ENCODE data around the gene SH3GL3.

SH3GL3 gene

GRCh38 chr15:83613714-83614113 is 166.6 kb downstream of the SH3GL3 start:
- DNase-seq (ENCODE audit: low read depth), result no peak

- no peak for DNase-seq (ENCODE audit: low read depth)
Observed at GRCh38 chr15:83616840-83617239, 169.7 kb downstream of the SH3GL3 start.

- DNase-seq (ENCODE audit: low read depth), result no peak
Observed at GRCh38 chr15:83626171-83626802, 179.1 kb downstream of the SH3GL3 start.

DNA sequence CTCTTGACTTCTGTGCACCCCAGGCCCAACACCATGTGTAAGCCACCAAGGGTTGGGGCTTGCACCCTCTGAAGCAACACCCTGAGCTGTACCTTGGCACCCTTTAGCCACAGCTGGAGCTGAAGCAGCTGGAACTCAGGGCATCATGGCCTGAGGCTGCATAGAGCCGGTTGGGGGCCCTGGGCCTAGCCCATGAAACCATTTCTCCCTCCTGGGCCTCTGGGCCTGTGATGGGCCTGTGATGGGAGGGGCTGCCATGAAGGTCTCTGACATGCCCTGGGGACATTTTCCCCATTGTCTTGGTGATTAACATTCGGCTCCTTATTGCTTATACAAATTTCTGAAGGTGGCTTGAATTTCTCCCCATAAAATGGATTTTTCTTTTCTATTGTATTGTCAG is 184.4 kb downstream of the SH3GL3 start:
- no peak for DNase-seq (ENCODE audit: low read depth)

- DNase-seq (ENCODE audit: low read depth), result no peak
Observed at GRCh38 chr15:83643201-83643600, 196.1 kb downstream of the SH3GL3 start.

DNA sequence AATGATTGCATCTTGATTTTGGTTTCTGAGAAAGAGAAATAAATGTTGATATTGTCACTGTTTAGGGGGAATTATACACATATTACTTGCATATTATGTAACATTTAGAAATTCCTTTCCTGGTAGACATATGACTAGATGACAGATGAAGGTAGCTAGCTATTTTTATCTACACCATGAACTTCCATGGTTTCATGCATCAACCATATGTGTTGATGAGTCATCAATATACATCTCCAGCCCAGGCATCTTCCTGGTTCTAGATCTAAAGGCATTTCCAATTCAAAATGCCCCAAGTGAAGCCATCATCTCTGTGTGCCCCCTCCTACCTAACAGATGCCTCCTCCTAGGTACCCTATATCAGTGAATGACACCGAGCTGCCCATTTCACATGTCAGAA is 197.3 kb downstream of the SH3GL3 start:
- DNase-seq (ENCODE audit: low read depth), result no peak

GRCh38 chr15:83650831-83651230 is 203.7 kb downstream of the SH3GL3 start:
- no peak for DNase-seq (ENCODE audit: low read depth)

GRCh38 chr15:83651541-83651940 is 204.4 kb downstream of the SH3GL3 start:
- no peak for DNase-seq (ENCODE audit: low read depth)

GRCh38 chr15:83652626-83653204 is 205.6 kb downstream of the SH3GL3 start:
- no peak for DNase-seq (ENCODE audit: low read depth)

GRCh38 chr15:83653288-83653638 is 206.1 kb downstream of the SH3GL3 start:
- DNase-seq (ENCODE audit: low read depth), result no peak

DNA sequence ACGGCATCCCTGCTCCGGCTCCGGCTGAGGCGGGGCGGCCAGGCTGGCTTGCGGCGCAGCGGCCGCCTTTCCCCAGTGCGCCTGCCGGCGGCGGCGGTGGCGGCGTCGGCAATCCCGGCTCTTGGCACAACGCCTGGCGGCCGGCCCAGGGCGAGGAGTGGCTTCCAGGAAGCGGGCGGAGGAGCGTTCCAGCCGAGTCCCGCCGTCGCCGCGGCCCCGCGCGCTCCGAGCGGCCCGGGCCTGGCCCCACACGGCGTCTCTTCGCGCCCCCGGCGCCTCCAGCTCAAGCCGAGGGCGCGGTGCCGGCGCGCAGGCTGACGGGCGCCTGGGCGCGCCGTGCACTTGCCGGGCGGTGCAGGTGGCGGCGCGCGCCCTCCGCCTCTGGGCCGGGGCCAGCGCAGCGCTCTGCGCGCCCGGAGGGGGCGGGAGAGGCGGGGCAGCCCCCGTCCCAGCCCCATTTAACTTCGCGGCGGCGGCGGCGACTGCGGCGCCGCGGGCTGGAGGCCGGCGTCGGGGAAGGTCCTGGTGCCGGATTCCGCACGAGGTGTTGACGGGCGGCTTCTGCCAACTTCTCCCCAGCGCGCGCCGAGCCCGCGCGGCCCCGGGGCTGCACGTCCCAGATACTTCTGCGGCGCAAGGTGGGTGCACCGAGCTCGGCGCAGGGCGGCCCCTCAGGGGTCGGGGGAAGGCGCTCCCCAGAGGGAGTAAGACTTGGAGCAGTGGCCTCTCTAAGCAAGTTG is 206.7 kb downstream of the SH3GL3 start, which contains the start of gene ADAMTSL3:
Gene ADAMTSL3, plus strand, starts transcription at position 485 of the 740 bp plus-strand sequence. CDS start 1,639 bp downstream, outside the sequence.
- DNase-seq (ENCODE audit: low read depth), result no peak

GRCh38 chr15:83654379-83655236 is 207.5 kb downstream of the SH3GL3 start:
- DNase-seq (ENCODE audit: low read depth), result no peak

GRCh38 chr15:83655237-83655616 is 208.1 kb downstream of the SH3GL3 start:
- DNase-seq (ENCODE audit: low read depth), result no peak

- DNase-seq (ENCODE audit: low read depth), result no peak
Observed at GRCh38 chr15:83656192-83656591, 209.1 kb downstream of the SH3GL3 start.

DNA sequence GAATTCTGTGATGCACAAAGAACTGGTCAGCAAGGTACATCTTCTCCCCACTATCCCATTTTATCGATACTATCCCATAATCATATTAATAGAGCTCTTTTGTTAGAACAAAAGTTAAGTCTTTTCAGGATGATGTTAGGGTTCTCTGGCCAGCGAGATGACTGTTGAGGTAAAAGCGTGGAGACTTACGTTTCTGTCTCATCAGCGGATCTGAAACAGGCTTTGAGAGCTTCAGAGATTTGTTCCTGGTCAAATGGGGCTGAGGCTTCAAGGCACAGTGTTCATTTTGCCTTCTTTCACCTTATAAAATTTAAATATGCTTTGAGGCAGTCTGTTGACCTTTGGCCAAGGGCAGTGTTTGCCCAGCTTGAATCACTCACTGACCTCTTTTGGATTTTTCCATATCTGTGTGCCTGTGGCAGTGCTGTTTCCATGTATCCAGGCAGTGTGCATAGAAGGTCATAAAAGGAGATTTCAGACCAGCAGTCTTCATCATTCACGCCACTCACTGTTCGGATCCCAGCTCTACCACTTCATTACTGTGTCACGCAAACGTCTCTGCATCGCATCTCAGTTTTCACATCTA is 209.9 kb downstream of the SH3GL3 start:
- no peak for DNase-seq (ENCODE audit: low read depth)

- no peak for DNase-seq (ENCODE audit: low read depth)
Observed at GRCh38 chr15:83657549-83657948, 210.4 kb downstream of the SH3GL3 start.

DNA sequence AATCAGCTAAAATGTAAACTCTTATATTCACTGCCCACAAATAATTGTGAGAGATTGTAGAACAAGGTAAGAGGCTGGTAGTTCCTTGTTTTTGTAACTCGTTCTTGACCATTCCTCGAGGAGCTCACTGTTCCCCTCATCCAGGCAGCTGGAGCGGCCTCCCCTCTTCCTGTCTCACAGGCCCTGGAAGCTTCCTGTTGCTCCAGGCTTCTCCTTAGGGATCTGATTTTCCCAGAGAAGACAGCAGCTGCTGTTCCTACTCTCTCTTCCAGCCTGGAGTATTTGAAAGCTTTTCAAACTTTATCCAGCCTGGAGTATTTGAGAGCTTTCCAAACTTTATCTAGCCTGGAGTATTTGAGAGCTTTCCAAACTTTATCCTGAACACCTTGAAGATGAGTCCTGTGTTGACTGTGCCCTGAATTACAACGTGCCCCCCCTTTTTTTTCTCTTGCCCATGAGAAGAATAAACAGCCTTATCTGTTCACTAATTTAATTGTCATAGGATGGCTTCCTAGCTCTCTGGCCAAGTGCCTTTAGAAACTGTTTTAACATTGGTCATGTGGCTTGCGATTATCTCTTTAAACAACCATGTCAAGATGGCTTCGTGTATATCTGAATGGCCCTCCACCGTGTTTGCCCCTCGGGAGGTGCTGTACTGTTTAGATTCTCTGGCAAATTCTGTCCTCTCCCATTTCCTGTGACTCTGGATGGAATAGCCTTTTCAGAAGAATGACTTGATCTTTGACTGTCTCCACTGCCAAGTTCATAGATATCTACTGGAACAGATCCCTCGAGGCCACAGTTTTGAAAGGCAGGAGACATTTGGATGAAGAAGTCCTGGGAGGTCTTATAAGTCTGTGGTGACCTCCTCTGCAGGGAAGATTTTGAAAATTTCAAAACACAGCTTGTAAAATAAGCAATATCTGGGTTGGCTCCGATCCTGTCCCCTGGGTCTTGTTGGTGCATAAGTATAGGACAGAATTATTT is 211.6 kb downstream of the SH3GL3 start:
- no peak for DNase-seq (ENCODE audit: low read depth)

GRCh38 chr15:83659417-83659812 is 212.3 kb downstream of the SH3GL3 start:
- no peak for DNase-seq (ENCODE audit: low read depth)

GRCh38 chr15:83665480-83665879 is 218.3 kb downstream of the SH3GL3 start:
- no peak for DNase-seq (ENCODE audit: low read depth)
